GM12875 (cell line): ENCODE results near the gene NADK.

Source experiments
- H3K4me3 ChIP-seq: one replicate; pipeline ENCODE4 v1.5.1; 2011; ENCODE audit warnings: low read depth, low read length, control low read depth
- CTCF ChIP-seq: IDR thresholded peaks from 2 replicates; pipeline ENCODE4 v1.5.1; 2011; ENCODE audit warnings: low read depth, mild to moderate bottlenecking, control low read depth, inconsistent platforms, low read length, moderate library complexity, borderline replicate concordance; ENCODE audit not compliant: insufficient read depth

The NADK gene

DNA sequence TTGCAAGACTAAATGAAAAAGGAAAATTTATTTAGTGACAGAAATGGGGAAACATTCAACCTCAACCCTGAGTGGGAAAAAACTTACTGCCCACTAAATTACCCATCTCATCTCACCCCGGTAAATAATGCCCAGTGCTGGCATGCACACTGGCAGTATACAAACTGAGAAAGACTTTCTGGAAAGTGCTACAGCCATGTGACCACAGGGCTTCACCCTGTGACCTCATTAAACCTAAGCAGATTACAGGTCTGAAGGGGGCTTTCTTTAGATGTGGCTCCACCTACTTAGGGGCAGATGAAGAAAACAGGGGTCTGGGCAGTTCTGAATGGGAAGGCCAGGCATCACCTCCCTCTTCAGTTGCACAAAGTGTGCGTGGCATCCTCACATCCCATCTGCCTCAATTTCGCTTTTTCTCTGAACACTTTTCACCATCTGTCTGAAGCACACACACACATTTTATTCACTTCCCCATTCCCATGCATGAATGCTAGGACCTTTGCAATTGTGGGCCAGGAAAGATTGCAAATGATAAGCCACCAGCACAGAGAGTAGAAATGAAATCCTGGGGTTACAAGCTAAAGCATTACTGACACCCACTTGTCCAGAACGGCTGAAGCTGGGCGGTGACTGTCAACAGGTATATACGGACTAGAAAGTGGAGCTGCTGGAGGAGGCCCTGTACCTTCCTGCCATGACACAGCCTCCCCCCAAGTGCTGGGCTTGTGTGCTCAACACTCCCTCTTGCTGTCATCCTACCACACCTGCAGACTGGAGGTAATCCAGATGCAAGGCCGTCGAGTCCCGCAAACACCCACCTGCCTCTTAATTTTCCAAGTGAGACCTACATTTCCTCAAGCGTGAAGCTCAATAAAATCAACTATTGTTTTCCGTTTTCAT, 2.7 kb downstream of the NADK start:
- peak overlapping the region; percentile 28 for H3K4me3 ChIP-seq
- no peak for TF ChIP-seq CTCF

GRCh38 chr1:1773874-1774273, 4.4 kb downstream of the NADK start:
- H3K4me3 ChIP-seq: no peak overlapping the region
- no peak for TF ChIP-seq CTCF

DNA sequence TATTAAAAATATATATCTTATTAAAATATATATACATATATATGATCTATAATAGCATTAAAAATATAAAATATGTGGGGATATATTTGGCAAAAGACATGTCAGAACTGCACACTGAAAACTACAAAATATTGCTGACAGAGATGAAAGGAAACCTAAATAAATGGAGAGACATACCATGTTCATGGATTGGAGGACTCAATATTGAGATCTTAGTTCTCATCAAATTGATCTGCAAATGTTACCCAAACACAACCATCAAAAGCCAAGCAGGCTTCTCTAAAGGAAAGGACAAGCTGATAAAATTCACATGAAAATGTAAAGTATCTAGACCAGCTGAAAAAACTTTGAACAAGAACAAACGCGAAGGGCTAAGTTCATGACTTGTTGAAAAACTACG, 7.2 kb downstream of the NADK start:
- TF ChIP-seq CTCF: no peak
- no peak overlapping the region for H3K4me3 ChIP-seq

- no peak overlapping the region for H3K4me3 ChIP-seq
- TF ChIP-seq CTCF: no peak
Observed at GRCh38 chr1:1770102-1770501, 8.2 kb downstream of the NADK start.

DNA sequence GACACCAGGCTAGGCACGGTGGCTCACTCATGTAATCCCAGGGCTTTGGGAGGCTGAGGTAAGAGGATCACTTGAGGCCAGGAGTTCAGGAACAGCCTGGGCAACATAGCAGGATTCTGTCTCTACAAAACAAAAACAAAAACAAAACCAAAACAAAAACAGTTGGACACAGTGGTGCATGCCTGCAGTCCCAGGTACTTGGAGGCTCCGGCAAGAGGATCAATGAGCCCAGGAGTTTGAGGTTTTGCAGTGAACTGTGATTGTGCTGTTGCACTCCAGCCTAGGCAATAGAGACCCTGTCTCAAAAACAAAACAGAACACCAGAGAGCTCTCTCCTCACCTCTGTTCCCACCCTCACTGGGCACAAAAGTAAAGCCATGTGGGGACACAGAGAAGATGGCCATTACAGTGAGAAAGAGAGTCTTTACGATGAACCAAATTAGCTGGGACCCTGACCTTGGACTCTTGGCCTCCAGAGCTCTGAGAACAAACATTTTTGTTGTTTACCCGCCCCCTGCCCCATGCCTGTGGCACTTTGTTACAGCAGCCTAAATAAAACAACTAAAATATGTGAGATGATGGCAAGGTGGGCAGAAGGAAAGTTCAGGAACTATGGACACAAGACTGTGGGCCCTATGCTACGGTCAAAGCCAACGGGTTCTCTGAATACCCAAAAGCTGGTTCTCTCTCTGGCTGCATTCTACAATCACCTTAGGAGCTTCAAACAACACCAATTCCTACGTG, 9.8 kb downstream of the NADK start:
- TF ChIP-seq CTCF: no peak
- no peak overlapping the region for H3K4me3 ChIP-seq

GRCh38 chr1:1764876-1765470, 13.3 kb downstream of the NADK start:
- no peak for TF ChIP-seq CTCF
- no peak overlapping the region for H3K4me3 ChIP-seq
